GM18526 (cell line): ENCODE data around the gene ZXDC.

ENCODE experiments used
- POLR2A ChIP-seq: IDR thresholded peaks from 3 replicates; pipeline ENCODE4 v1.6.1; 2011; ENCODE audit not compliant: insufficient read length; ENCODE audit errors: extremely low read depth

The ZXDC gene

DNA sequence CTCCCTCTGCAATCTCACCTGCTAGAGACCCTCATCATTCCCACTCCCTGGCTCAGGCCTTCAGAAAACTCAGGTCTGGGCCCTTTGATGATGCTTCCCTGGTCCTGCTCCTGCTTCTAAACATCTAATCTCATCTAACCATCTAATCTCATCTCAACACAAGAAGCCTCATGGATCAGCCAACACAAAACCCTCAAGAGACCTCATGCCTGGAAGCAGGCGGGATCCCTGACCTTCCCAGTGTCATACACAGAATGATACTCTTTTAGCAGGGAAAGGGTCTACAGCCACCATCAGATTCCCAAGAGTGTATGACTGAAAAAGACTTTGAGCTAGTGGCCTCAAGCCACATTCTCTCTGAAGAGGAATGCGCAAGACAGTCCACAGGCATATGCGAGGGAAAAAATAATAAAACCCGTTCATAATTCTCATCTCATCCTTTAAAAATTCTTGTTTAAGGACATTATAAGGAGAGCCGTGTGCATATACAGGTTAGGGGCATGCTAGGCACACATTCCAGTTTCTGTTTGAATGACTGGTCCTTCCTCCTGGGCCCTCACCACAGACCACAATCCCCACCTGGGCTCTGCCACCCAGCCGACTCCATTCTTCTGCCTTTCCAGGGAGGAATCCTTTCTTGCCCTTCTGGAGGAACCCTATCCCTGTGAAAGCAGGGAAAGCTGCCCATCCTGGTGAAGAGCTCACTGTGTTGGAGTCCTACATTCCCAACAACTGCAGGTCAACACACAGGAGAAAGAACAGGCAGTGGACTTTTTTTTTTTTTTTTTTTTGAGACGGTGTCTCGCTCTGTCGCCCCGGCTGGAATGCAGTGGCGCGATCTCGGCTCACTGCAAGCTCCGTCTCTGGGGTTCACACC lies 2.2 kb downstream of the ZXDC start:
- TF ChIP-seq POLR2A = no peak

GRCh38 chr3:126472277-126473006 lies 3.2 kb downstream of the ZXDC start:
- no peak for TF ChIP-seq POLR2A

GRCh38 chr3:126469479-126469878 lies 6.2 kb downstream of the ZXDC start:
- TF ChIP-seq POLR2A = no peak

- no peak for TF ChIP-seq POLR2A
Measured at GRCh38 chr3:126468028-126468891, 7.4 kb downstream of the ZXDC start.

GRCh38 chr3:126467611-126467955 lies 8.1 kb downstream of the ZXDC start:
- no peak for TF ChIP-seq POLR2A

DNA sequence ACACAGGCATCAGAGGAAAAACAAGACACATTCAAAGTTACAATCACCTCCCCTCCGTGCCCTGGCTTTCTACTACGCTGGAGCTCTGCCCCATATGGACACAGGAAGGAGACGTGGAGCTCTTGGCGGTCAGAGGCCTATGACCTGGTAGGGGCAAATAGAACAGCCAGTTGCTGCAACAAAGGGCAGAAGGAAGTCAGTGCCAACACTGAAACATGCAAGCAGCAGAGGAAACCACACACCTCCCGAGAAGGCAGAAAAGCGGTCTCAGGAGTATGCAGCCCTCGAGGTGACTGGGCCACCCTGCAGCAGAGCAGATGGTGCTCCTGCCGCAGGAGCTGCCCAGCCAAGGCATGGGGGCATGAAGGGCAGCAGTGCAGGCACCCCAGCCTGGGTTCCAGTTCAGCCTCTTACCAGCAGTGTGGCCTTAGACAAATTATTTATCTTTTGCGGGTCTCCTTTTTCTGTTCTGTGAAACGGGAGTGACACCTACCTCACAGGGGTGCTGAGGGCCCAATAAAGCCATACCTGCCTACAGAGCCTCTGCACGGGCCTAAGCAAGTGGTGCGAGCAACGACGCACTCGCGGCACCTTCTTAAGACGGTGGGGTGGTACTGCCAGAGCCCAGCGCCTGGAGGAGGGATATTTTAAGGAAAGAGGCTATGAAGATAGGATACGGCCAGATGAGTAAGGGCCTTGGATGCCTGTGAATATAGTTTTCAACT lies 8.6 kb downstream of the ZXDC start:
- TF ChIP-seq POLR2A = no peak

DNA sequence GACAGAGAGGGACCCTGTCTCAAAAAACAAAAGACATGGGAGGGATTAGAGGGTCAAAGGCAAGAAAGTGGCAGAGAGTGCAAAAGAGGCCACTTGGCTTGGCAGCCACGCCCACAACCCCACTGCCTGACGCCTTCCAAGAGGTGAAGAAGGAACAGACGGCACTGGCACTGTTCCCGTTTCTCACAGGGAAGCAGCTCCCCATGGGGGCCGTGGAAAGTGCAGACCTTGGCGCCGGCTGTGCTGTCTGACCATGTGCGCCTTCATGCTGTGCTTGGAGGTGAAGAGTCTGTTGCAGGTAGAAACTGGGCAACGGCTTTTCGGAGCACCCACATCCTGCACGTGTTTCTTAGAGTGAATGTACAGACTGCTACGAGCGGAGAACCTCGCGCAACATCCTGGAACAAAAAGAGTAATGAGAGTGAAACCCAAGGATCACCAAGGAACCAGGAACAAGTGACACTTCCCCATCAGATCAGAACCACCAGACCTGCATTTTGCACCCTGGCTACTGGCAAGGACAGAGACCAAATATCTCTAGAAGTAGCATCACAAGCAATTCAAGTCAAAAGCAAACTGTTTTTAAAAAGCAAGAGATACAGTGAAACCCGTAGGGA lies 9.7 kb downstream of the ZXDC start:
- no peak for TF ChIP-seq POLR2A

- no peak for TF ChIP-seq POLR2A
Measured at GRCh38 chr3:126464997-126465396, 10.7 kb downstream of the ZXDC start.

DNA sequence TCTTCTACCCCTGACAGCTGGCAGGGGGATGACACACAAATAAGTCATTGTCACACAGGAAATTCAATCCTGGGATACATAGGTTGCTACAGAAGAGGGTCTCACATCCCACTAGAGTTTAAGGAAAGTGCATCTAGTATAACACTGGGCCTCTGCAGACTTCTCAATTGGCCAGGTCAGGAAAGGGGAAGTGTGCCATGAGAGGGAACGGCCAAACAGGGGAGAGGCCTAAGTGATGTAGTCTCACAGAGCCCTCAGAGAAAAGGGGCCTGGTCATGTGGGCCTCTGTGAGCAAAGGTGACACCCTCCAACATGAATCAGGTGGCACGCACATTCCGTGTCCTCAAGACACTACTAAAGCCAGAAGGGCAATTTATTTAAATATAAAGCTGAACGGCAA lies 11.2 kb downstream of the ZXDC start:
- TF ChIP-seq POLR2A = no peak

- TF ChIP-seq POLR2A = no peak
Measured at GRCh38 chr3:126464093-126464492, 11.6 kb downstream of the ZXDC start.

- no peak for TF ChIP-seq POLR2A
Measured at GRCh38 chr3:126463521-126463920, 12.2 kb downstream of the ZXDC start.

DNA sequence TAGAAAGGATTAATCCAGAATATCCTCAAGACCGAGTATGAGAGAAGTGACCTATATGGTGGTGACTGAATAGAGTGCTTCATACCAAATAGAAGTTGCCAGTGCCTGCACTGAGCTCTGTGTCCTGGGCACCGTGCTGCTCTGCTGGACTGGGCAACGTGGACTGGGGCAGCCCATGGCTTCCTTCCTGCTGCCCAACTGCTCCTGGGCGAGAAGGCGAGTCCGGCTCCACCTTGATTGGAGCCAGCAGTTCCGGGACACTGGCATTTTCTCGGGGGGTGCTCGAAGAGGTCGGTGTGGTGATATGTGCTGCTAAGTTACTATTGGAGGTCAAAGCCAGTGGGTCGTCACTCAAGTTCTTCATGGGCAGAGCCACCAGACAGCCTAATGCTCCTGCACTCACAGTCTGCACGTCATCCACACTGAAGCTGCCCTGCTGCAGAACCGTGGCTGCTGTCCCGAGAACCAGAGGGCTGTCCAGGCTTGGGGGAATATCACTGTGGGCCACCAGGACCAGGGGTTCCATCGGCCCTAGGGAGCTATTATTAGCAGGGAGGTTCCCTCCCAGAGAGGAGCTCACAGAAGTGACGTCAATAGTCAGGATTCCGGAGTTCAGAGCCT lies 14.1 kb downstream of the ZXDC start:
- TF ChIP-seq POLR2A = no peak

DNA sequence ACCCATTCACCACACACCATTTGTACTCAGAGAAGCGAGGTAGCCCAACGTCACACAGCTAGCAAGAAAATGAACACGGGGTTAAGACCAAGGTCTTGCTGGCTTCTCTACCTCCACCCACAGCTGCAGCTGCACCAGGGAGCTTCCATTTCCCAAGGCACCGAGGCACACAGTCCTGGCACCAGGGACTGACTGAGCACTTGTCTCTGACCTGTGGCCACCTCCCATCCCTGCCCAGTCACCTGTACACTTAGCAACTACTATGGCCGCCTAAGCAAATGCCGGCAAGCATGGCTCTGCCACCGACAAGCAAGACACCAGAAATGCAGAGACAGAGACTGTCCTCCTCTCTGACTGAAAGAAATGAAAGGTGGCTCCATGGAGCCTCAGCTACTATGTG lies 15.3 kb downstream of the ZXDC start:
- no peak for TF ChIP-seq POLR2A

DNA sequence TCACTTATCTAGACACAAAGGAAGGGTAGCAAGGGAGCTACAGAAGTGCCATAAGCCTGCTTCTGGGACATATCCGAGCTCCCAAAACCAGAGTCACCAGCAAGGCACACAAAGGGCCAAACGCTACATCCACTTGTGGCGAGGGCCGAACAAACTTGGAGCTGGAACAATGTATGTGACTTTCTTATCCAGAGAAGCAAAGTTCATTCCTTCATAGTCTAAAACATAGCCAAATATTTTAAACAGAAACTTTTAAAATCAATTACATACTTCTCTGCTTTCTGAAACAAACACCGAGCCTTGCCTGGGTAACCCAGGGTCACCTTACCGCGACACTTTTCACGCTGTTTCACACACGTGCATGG lies 15.9 kb downstream of the ZXDC start:
- TF ChIP-seq POLR2A = no peak
